HCT116 (cell line): ENCODE data around the gene AMPD3. TPM values are rescaled to one million over a fixed set of nuclear protein-coding genes. Genes with fewer than 3 reads are reported as not detected.

Experiments
- ATAC-seq: fragments of 200-7000 bp; cut with Tn5 transposase; 2 replicates; pipeline ENCODE4 v1.9.1; 2020; ENCODE audit warnings: mild to moderate bottlenecking, moderate library complexity
- BruUV-seq: library from RNA; stranded (reverse); fragments of 400-500 nt; replicated peaks from 2 replicates; lab custom pipeline; 2021; lab: Mats Ljungman, UMichigan
- CTCF ChIA-PET: fragments of 300-600 bp; sonication (Branson Sonifier 250); formaldehyde crosslinking; loops from one replicate; lab custom pipeline; 2021; ENCODE audit warnings: antibody characterized with exemption; lab: Charles Lee
- POLR2A ChIA-PET: fragments of 300-600, 350-600 bp; sonication (Branson Sonifier 250); formaldehyde crosslinking; loops from one replicate; lab custom pipeline; 2021; ENCODE audit warnings: antibody characterized with exemption; lab: Charles Lee
- RAD21 ChIA-PET, 2 experiments: fragments of 300-600 bp; sonication (Branson Sonifier 250); formaldehyde crosslinking; loops; one replicate each; lab custom pipeline; 2023; ENCODE audit warnings: low total read pairs in 2 of 2; ENCODE audit not compliant: uncharacterized antibody in 2 of 2, unreplicated experiment in 2 of 2, low non-redundant PET in 1 of 2; lab: Charles Lee
- DNase-seq: peaks from one replicate; pipeline ENCODE4 v3.0.0-alpha.2; 2010; ENCODE audit warnings: low read depth, low spot score
- H2AFZ ChIP-seq: fragments of 200-600 bp; shearing (Covaris generic), sonication (generic); 2 replicates; pipeline ENCODE4 v1.6.1; 2017; ENCODE audit warnings: low read depth, mixed run types, mixed read lengths, antibody characterized with exemption, low read length; ENCODE audit not compliant: poor library complexity, severe bottlenecking
- H3K27ac ChIP-seq: 2 replicates; pipeline ENCODE4 v1.5.1; 2012; ENCODE audit warnings: low read depth, low read length
- H3K27me3 ChIP-seq: fragments of 200-600 bp; sonication (generic); 2 replicates; pipeline ENCODE4 v1.6.1; 2016; ENCODE audit warnings: mixed run types, low read length, mixed read lengths; ENCODE audit not compliant: insufficient read depth
- H3K36me3 ChIP-seq, 2 experiments: fragments of 200-500 bp in 1 of 2; fragments of 200-600 bp in 1 of 2; sonication (Bioruptor generic) in 1 of 2; sonication (generic) in 1 of 2; 2 replicates each; pipeline versions ENCODE4 v1.5.1 to v1.6.1; 2014 to 2016; ENCODE audit warnings: low read length in 2 of 2, inconsistent platforms in 1 of 2, mixed read lengths in 1 of 2, mixed run types in 1 of 2; ENCODE audit not compliant: insufficient read depth in 2 of 2, control insufficient read depth in 1 of 2
- H3K4me1 ChIP-seq, 2 experiments: fragments of 200-600 bp in 1 of 2; sonication (generic) in 1 of 2; 2 replicates each; pipeline versions ENCODE4 v1.5.1 to v1.6.1; 2012 to 2017; ENCODE audit warnings: low read length in 2 of 2, inconsistent platforms in 1 of 2, mild to moderate bottlenecking in 1 of 2, mixed read lengths in 1 of 2, mixed run types in 1 of 2, moderate library complexity in 1 of 2; ENCODE audit not compliant: insufficient read depth in 2 of 2, control insufficient read depth in 1 of 2
- H3K4me2 ChIP-seq: fragments of 200-600 bp; sonication (generic); 2 replicates; pipeline ENCODE4 v1.6.1; 2017; ENCODE audit warnings: mixed run types, low read length, mixed read lengths
- H3K4me3 ChIP-seq, 2 experiments: fragments of 200-600 bp in 1 of 2; sonication (generic) in 1 of 2; replicated peaks in 1 of 2; 2 replicates each; pipeline ENCODE4 v1.5.1; 2011 to 2016; ENCODE audit warnings: low read length in 2 of 2, control low read depth in 1 of 2, low read depth in 1 of 2, mild to moderate bottlenecking in 1 of 2, mixed read lengths in 1 of 2, mixed run types in 1 of 2
- H3K79me2 ChIP-seq: fragments of 200-600 bp; sonication (generic); 2 replicates; pipeline ENCODE4 v1.6.1; 2017; ENCODE audit warnings: mild to moderate bottlenecking, mixed run types, low read length, moderate library complexity, mixed read lengths; ENCODE audit not compliant: insufficient read depth
- H3K9ac ChIP-seq: fragments of 200-600 bp; sonication (generic); 2 replicates; pipeline ENCODE4 v1.6.1; 2016; ENCODE audit warnings: low read length, mixed read lengths
- H3K9me2 ChIP-seq: fragments of 200-600 bp; sonication (generic), shearing (Covaris generic); 2 replicates; pipeline ENCODE4 v1.6.1; 2017; ENCODE audit warnings: mixed run types, mild to moderate bottlenecking, moderate library complexity; ENCODE audit not compliant: insufficient read depth
- H3K9me3 ChIP-seq, 2 experiments: fragments of 200-500 bp in 1 of 2; fragments of 200-600 bp in 1 of 2; sonication (Bioruptor generic) in 1 of 2; sonication (generic) in 1 of 2; 2 replicates each; pipeline ENCODE4 v1.6.1; 2014 to 2017; ENCODE audit warnings: low read length in 2 of 2, mixed read lengths in 2 of 2, inconsistent platforms in 1 of 2, low read depth in 1 of 2, mild to moderate bottlenecking in 1 of 2, mixed run types in 1 of 2, moderate library complexity in 1 of 2; ENCODE audit not compliant: control insufficient read depth in 1 of 2, insufficient read depth in 1 of 2
- H4K20me1 ChIP-seq: fragments of 200-600 bp; sonication (generic), shearing (Covaris generic); 2 replicates; pipeline ENCODE4 v1.6.1; 2017; ENCODE audit warnings: mixed run types, mild to moderate bottlenecking, moderate library complexity; ENCODE audit not compliant: insufficient read depth
- CTCF ChIP-seq, 3 experiments: fragments of 200-600 bp in 1 of 3; sonication (generic) in 1 of 3; IDR thresholded peaks in 2 of 3; conservative IDR thresholded peaks in 1 of 3; 2 replicates each; pipeline ENCODE4 v1.5.1; 2012 to 2017; ENCODE audit warnings: low read depth in 2 of 3, low read length in 2 of 3, antibody characterized with exemption in 1 of 3, borderline replicate concordance in 1 of 3, control low read depth in 1 of 3, mild to moderate bottlenecking in 1 of 3, mixed read lengths in 1 of 3, mixed run types in 1 of 3, moderate library complexity in 1 of 3; ENCODE audit not compliant: insufficient read depth in 1 of 3
- ELF1 ChIP-seq: IDR thresholded peaks from 2 replicates; pipeline ENCODE4 v1.6.1; 2012; ENCODE audit warnings: low read depth, borderline replicate concordance
- FOSL1 ChIP-seq: IDR thresholded peaks from 2 replicates; pipeline ENCODE4 v1.6.1; 2012; ENCODE audit warnings: low read depth
- POLR2A ChIP-seq: IDR thresholded peaks from 2 replicates; pipeline ENCODE4 v1.7.0; 2011; ENCODE audit warnings: borderline replicate concordance; ENCODE audit not compliant: insufficient read depth, insufficient read length; ENCODE audit errors: extremely low read depth
- RAD21 ChIP-seq: IDR thresholded peaks from 2 replicates; pipeline ENCODE4 v1.6.1; 2012; ENCODE audit warnings: low read depth, mild to moderate bottlenecking
- SP1 ChIP-seq: IDR thresholded peaks from 2 replicates; pipeline ENCODE4 v1.6.1; 2012; ENCODE audit warnings: low read depth
- SRF ChIP-seq: IDR thresholded peaks from 2 replicates; pipeline ENCODE4 v1.6.1; 2012; ENCODE audit warnings: low read depth
- TCF7L2 ChIP-seq: IDR thresholded peaks from 2 replicates; pipeline ENCODE4 v1.7.0; 2011; ENCODE audit warnings: borderline replicate concordance, inconsistent platforms; ENCODE audit not compliant: insufficient read depth, insufficient read length; ENCODE audit errors: extremely low read depth
- intact Hi-C: fragments of 100-400 bp; cut with micrococcal nuclease; formaldehyde crosslinking; loops from 2 replicates; pipeline ENCODE4 v1.10.0; 2022
- total RNA-seq: library from RNA; stranded (reverse); gene quantifications from one replicate; pipeline ENCODE4 v1.2.1, GENCODE V29; 2021; ENCODE audit not compliant: unreplicated experiment

The AMPD3 gene
- total RNA-seq, 1 experiment from 2014 or later = 25.9 TPM

- peaks cover 0 to 22% of the 10 kb centered on the region in 2 experiments; a peak in 3 of 4 replicates for H3K4me1 ChIP-seq
- ChIA-PET CTCF (interaction anchor here (0.9 to 1.5 kb wide), 3 partner anchors 9 to 52 kb away, joined by 4 to 5 read pairs (median 4); no protein-coding TSS in a partner anchor), POLR2A (interaction anchor here (1.4 kb wide), 1 partner anchor 33 kb away, joined by 3 read pairs; no protein-coding TSS in a partner anchor), RAD21 (interaction anchor here in 1 of 2 experiments (0.7 kb wide), 1 partner anchor 659 kb away, joined by 3 read pairs; no protein-coding TSS in a partner anchor)
- no peak overlapping the region for H3K4me2 ChIP-seq
- TF ChIP-seq RAD21 (no peak), TCF7L2 (no peak), CTCF (IDR thresholded peaks at IDR 0.05 in 2 of 3, conservative IDR thresholded peaks at IDR 0.05 in 1 of 3; ENCODE audit: borderline replicate concordance in 1 of 3, insufficient read depth in 1 of 3, low read depth in 2 of 3, low read length in 2 of 3) (no peak), SP1 (no peak), ELF1 (no peak), FOSL1 (no peak), SRF (no peak), POLR2A (no peak)
- H2AFZ ChIP-seq = no peak overlapping the region
- no peak for DNase-seq
- H4K20me1 ChIP-seq = no peaks in the 10 kb centered on the region
- intact Hi-C loops = no loop called here
- H3K27me3 ChIP-seq = no peaks in the 10 kb centered on the region
- no peak for ATAC-seq
- no peaks in the 10 kb centered on the region for H3K79me2 ChIP-seq
- H3K36me3 ChIP-seq = no peaks in the 10 kb centered on the region
- BruUV-seq = no TSS peak
- no peaks in the 10 kb centered on the region for H3K9me2 ChIP-seq
- H3K27ac ChIP-seq = no peak overlapping the region
- no peak overlapping the region for H3K4me3 ChIP-seq
- H3K9me3 ChIP-seq = 0 out of 4 replicates have a peak, but pooled peaks cover 0 to 3% of the 10 kb centered on the region in 2 experiments
- H3K9ac ChIP-seq = no peak overlapping the region
These were observed 36.7 kb upstream of the AMPD3 start for GRCh38 chr11:10418259-10418949.
